ENCODE data around the gene SERTAD2. TPM values are rescaled to one million over a fixed set of nuclear protein-coding genes. Genes with fewer than 3 reads are reported as not detected.
A peak's percentile ranks its signal among the peaks of the same experiment; 100 is the strongest.

SERTAD2 gene
- total and polyA plus RNA-seq, 2 experiments from 2014 or later: 6.2 to 6.4 TPM

GRCh38 chr2:64695721-64696261 lies 42.1 kb upstream of the SERTAD2 start:
- no peaks in the 10 kb centered on the region; the same call in 1 of the 2 replicates for H3K9me2 ChIP-seq (ENCODE audit: insufficient read depth)
- H4K20me1 ChIP-seq (replicated peaks; ENCODE audit: insufficient read depth): no peaks in the 10 kb centered on the region
- no peak overlapping the region for H3K27ac ChIP-seq (ENCODE audit: low read depth)
- no peak for DNase-seq (ENCODE audit: low spot score)
- Mint-ChIP-seq H3K27me3 (ENCODE audit: insufficient read depth, low read depth, poor library complexity) (no peaks in the 10 kb centered on the region), H3K4me1 (peaks cover 12% of the 10 kb centered on the region), H3K27ac (no peak overlapping the region), H3K36me3 (ENCODE audit: low read depth) (no peaks in the 10 kb centered on the region; the same call in 2 of the 3 replicates), H3K4me3 (no peak overlapping the region), H3K9me3 (no peaks in the 10 kb centered on the region)
- no peaks in the 10 kb centered on the region for H3K79me2 ChIP-seq (replicated peaks; ENCODE audit: insufficient read depth)
- H3K36me3 ChIP-seq (ENCODE audit: insufficient read depth): no peaks in the 10 kb centered on the region
- H3K4me1 ChIP-seq (ENCODE audit: insufficient read depth): no peaks in the 10 kb centered on the region
- TF ChIP-seq STAT1 (IDR thresholded peaks at IDR 0.05; ENCODE audit: unreplicated experiment): no peak
- no peak for TF ChIP-seq POLR2AphosphoS5 (IDR thresholded peaks at IDR 0.05; ENCODE audit: low read depth)
- TF ChIP-seq JUNB (IDR thresholded peaks at IDR 0.05; ENCODE audit: unreplicated experiment): no peak
- no peak for TF ChIP-seq CREB1 (CRISPR knock-in tag; IDR thresholded peaks at IDR 0.05; ENCODE audit: low read depth)
- TF ChIP-seq CTCF (conservative IDR thresholded peaks at IDR 0.05; ENCODE audit: low read depth in 2 of 2): no peak
- no peak for TF ChIP-seq EZH2 (IDR thresholded peaks at IDR 0.05; ENCODE audit: low read depth, unreplicated experiment)
- TF ChIP-seq REST (IDR thresholded peaks at IDR 0.05; ENCODE audit: unreplicated experiment): no peak
- no peak for TF ChIP-seq ETS1 (IDR thresholded peaks at IDR 0.05)
- TF ChIP-seq ZNF114 (CRISPR knock-in tag; IDR thresholded peaks at IDR 0.05): no peak
- no peak for TF ChIP-seq NANOG (IDR thresholded peaks at IDR 0.05; ENCODE audit: borderline replicate concordance)
- no peak for TF ChIP-seq ZNF331 (CRISPR knock-in tag; IDR thresholded peaks at IDR 0.05; ENCODE audit: low read depth)
- TF ChIP-seq EZH2phosphoT487 (IDR thresholded peaks at IDR 0.05; ENCODE audit: unreplicated experiment): no peak
- no peak for TF ChIP-seq ZNF462 (CRISPR knock-in tag; IDR thresholded peaks at IDR 0.05)
- H3K4me3 ChIP-seq: no peak overlapping the region
- peak; percentile 69 for ATAC-seq
- no peak overlapping the region for H3K4me2 ChIP-seq
- H3F3A ChIP-seq (replicated peaks; ENCODE audit: low read depth): no peaks in the 10 kb centered on the region
- no peaks in the 10 kb centered on the region for H3K27me3 ChIP-seq (ENCODE audit: insufficient read depth)
- H2AFZ ChIP-seq: no peak overlapping the region

Measured in GM23338 (cell line).